Amniotic epithelial cell (primary cell): Measurements from ENCODE around the gene NDST3.
A peak's percentile ranks its signal among the peaks of the same experiment; 100 is the strongest.

Experiments
- DNase-seq: peaks from one replicate; pipeline ENCODE4 v3.0.0-alpha.2; 2010; ENCODE audit warnings: low read depth

Gene NDST3

GRCh38 chr4:118081434-118081833, 47.1 kb downstream of the NDST3 start:
- no peak for DNase-seq

- DNase-seq, result no peak
Measured at GRCh38 chr4:118082182-118082581, 47.9 kb downstream of the NDST3 start.

GRCh38 chr4:118085700-118086099, 51.4 kb downstream of the NDST3 start:
- no peak for DNase-seq

- peak; percentile 26 for DNase-seq
Measured at GRCh38 chr4:118086344-118086743, 52.1 kb downstream of the NDST3 start.

GRCh38 chr4:118087366-118087765, 53.1 kb downstream of the NDST3 start:
- no peak for DNase-seq

GRCh38 chr4:118099106-118099505, 64.8 kb downstream of the NDST3 start:
- no peak for DNase-seq

- DNase-seq, result no peak
Measured at GRCh38 chr4:118102195-118102594, 67.9 kb downstream of the NDST3 start.

- DNase-seq, result peak; percentile 91
Measured at GRCh38 chr4:118112117-118113046, 78.1 kb downstream of the NDST3 start.

GRCh38 chr4:118113220-118113619, 78.9 kb downstream of the NDST3 start:
- peak; percentile 20 for DNase-seq

- peak; percentile 17 for DNase-seq
Measured at GRCh38 chr4:118114720-118115119, 80.4 kb downstream of the NDST3 start.

- no peak for DNase-seq
Measured at GRCh38 chr4:118120120-118120760, 86.0 kb downstream of the NDST3 start.

GRCh38 chr4:118124997-118125396, 90.7 kb downstream of the NDST3 start:
- DNase-seq, result peak; percentile 41

GRCh38 chr4:118139241-118139640, 105.0 kb downstream of the NDST3 start:
- no peak for DNase-seq

GRCh38 chr4:118141240-118141639, 107.0 kb downstream of the NDST3 start:
- DNase-seq, result no peak

- peak; percentile 75 for DNase-seq
Measured at GRCh38 chr4:118154649-118155048, 120.4 kb downstream of the NDST3 start.

GRCh38 chr4:118155516-118155915, 121.2 kb downstream of the NDST3 start:
- no peak for DNase-seq

GRCh38 chr4:118158763-118159375, 124.6 kb downstream of the NDST3 start:
- peak; percentile 34 for DNase-seq

GRCh38 chr4:118167306-118167705, 133.0 kb downstream of the NDST3 start:
- DNase-seq, result no peak

GRCh38 chr4:118171381-118171780, 137.1 kb downstream of the NDST3 start:
- DNase-seq, result no peak

- peak; percentile 35 for DNase-seq
Measured at GRCh38 chr4:118173126-118173525, 138.8 kb downstream of the NDST3 start.

- DNase-seq, result peak; percentile 89
Measured at GRCh38 chr4:118173956-118174725, 139.9 kb downstream of the NDST3 start.

- peak; percentile 52 for DNase-seq
Measured at GRCh38 chr4:118175506-118175905, 141.2 kb downstream of the NDST3 start.
